Neural progenitor cell (in vitro differentiated cells): Measurements from ENCODE around the gene BRD9.

ENCODE experiments used
- CTCF ChIP-seq: fragments of 200-600 bp; sonication (generic); IDR thresholded peaks from 2 replicates; pipeline ENCODE4 v1.5.1; 2017; ENCODE audit warnings: antibody characterized with exemption, mild to moderate bottlenecking
- EZH2 ChIP-seq: fragments of 200-600 bp; sonication (generic); IDR thresholded peaks from 2 replicates; pipeline ENCODE4 v1.6.1; 2017; ENCODE audit warnings: antibody characterized with exemption, mild to moderate bottlenecking, moderate library complexity

GRCh38 chr5:872301-872700 is 20.3 kb downstream of the BRD9 start:
- TF ChIP-seq CTCF (no peak), EZH2 (no peak)
